H1 (cell line): ENCODE results near the gene PCDH8. TPM values are rescaled to one million over a fixed set of nuclear protein-coding genes. Genes with fewer than 3 reads are reported as not detected.

Experiments used
- CEBPB ChIP-seq: IDR thresholded peaks from 2 replicates; pipeline ENCODE4 v1.6.1; 2012; ENCODE audit warnings: low read depth, low read length
- CHD7 ChIP-seq: fragments of 300-600 bp; sonication (generic); IDR thresholded peaks from 2 replicates; pipeline ENCODE4 v1.7.1; 2012; ENCODE audit warnings: low read length, moderate library complexity, mild to moderate bottlenecking, inconsistent platforms; ENCODE audit not compliant: insufficient replicate concordance
- FOSL1 ChIP-seq: IDR thresholded peaks from 2 replicates; pipeline ENCODE4 v1.6.1; 2011; ENCODE audit warnings: mild to moderate bottlenecking, low read depth, low read length, moderate library complexity; ENCODE audit not compliant: insufficient read depth
- MAFK ChIP-seq: IDR thresholded peaks from 2 replicates; pipeline ENCODE4 v1.6.1; 2012; ENCODE audit warnings: low read depth, mild to moderate bottlenecking, improper control_type of control experiment, low read length
- SIN3A ChIP-seq, 2 experiments: IDR thresholded peaks in 1 of 2; conservative IDR thresholded peaks in 1 of 2; 2 replicates each; pipeline ENCODE4 v1.6.1; 2011 to 2012; ENCODE audit warnings: low read length in 2 of 2, improper control_type of control experiment in 1 of 2, low read depth in 1 of 2, mild to moderate bottlenecking in 1 of 2
- TAF7 ChIP-seq: optimal IDR thresholded peaks from 2 replicates; pipeline ENCODE3; 2011; ENCODE audit warnings: low read depth, mild to moderate bottlenecking, inconsistent platforms, low read length, moderate library complexity, borderline replicate concordance
- ZNF274 ChIP-seq: IDR thresholded peaks from 2 replicates; pipeline ENCODE4 v1.7.0; 2012; ENCODE audit warnings: low read length, borderline replicate concordance; ENCODE audit errors: extremely low read depth
- polyA plus RNA-seq, 7 experiments: library from polyadenylated mRNA; depleted of rRNA in 3 of 7; stranded (reverse) in 5 of 7; unstranded in 2 of 7; fragments of >200 nt in 5 of 7; fragments of 200-250 nt in 2 of 7; gene quantifications; 1 replicate in 5 of 7; 2 replicates in 1 of 7; 4 replicates in 1 of 7; pipeline versions ENCODE4 v1.2.1 to v1.2.3, GENCODE V29; 2011 to 2013; ENCODE audit warnings: missing spikeins in 2 of 7, mixed read lengths in 2 of 7
- total RNA-seq: library from RNA; stranded (reverse); fragmentation: NEBNext Ultra II Directional; extraction: Animal tissue kit (Norgen Biotek cat#: 25700); gene quantifications from 2 replicates; pipeline ENCODE4 v1.2.1, GENCODE V29; 2021

PCDH8 gene
- total and polyA plus RNA-seq, 2 of the 8 experiments (the other 6 are each of a cell fraction or from before 2014, with no cell fraction given) = 0.82 to 1.6 TPM

GRCh38 chr13:52794589-52794988 is 53.9 kb downstream of the PCDH8 start (continued):
- TF ChIP-seq CHD7 = no peak
- no peak for TF ChIP-seq SIN3A (conservative IDR thresholded peaks at IDR 0.05 in 1 of 2, IDR thresholded peaks at IDR 0.05 in 1 of 2; ENCODE audit: low read depth in 1 of 2, low read length in 2 of 2)
- no peak for TF ChIP-seq TAF7
- no peak for TF ChIP-seq CEBPB
- no peak for TF ChIP-seq ZNF274
- TF ChIP-seq FOSL1 = no peak
- TF ChIP-seq MAFK = no peak
